Mesendoderm (in vitro differentiated cells): ENCODE measurements around the gene USP14. TPM values are rescaled to one million over a fixed set of nuclear protein-coding genes. Genes with fewer than 3 reads are reported as not detected.
A peak's percentile ranks its signal among the peaks of the same experiment; 100 is the strongest.
"Not testable (repeated sequence)": the region's sequence is repeated elsewhere in the genome, so short reads cannot be mapped to it uniquely, and the experiment has no call there.

ENCODE experiments used
- DNase-seq: peaks from one replicate; pipeline ENCODE4 v3.0.0; 2013
- H2AK5ac ChIP-seq: 2 replicates; pipeline ENCODE4 v1.6.1; 2013; ENCODE audit warnings: low read length, inconsistent platforms
- H2BK120ac ChIP-seq: 2 replicates; pipeline ENCODE4 v1.6.1; 2013; ENCODE audit warnings: low read depth, mild to moderate bottlenecking, low read length, moderate library complexity, mixed read lengths
- H2BK15ac ChIP-seq: replicated peaks from 2 replicates; pipeline ENCODE4 v1.6.1; 2013; ENCODE audit warnings: low read depth, mild to moderate bottlenecking, moderate library complexity
- H2BK5ac ChIP-seq: 2 replicates; pipeline ENCODE4 v1.6.1; 2013; ENCODE audit warnings: low read length, inconsistent platforms
- H3K18ac ChIP-seq: 2 replicates; pipeline ENCODE4 v1.6.1; 2013; ENCODE audit warnings: mild to moderate bottlenecking, low read length, mixed read lengths
- H3K23ac ChIP-seq: one replicate; pipeline ENCODE4 v1.6.1; 2013; ENCODE audit warnings: low read length
- H3K27ac ChIP-seq: 2 replicates; pipeline ENCODE4 v1.5.1; 2013; ENCODE audit warnings: low read depth, mild to moderate bottlenecking, inconsistent platforms, low read length, moderate library complexity
- H3K27me3 ChIP-seq: 2 replicates; pipeline ENCODE4 v1.6.1; 2013; ENCODE audit warnings: low read length, control low read depth, mild to moderate bottlenecking, inconsistent platforms; ENCODE audit not compliant: insufficient read depth, poor library complexity
- H3K36me3 ChIP-seq: 2 replicates; pipeline ENCODE4 v1.6.1; 2013; ENCODE audit warnings: low read length, inconsistent platforms; ENCODE audit not compliant: control insufficient read depth, insufficient read depth
- H3K4ac ChIP-seq: one replicate; pipeline ENCODE4 v1.6.1; 2013; ENCODE audit warnings: low read depth, mild to moderate bottlenecking, low read length, moderate library complexity
- H3K4me1 ChIP-seq: 2 replicates; pipeline ENCODE4 v1.6.1; 2013; ENCODE audit warnings: low read depth, low read length, inconsistent platforms; ENCODE audit not compliant: control insufficient read depth
- H3K4me2 ChIP-seq: 2 replicates; pipeline ENCODE4 v1.6.1; 2013; ENCODE audit warnings: low read length
- H3K4me3 ChIP-seq: 2 replicates; pipeline ENCODE4 v1.5.1; 2013; ENCODE audit warnings: mild to moderate bottlenecking, low read length
- H3K56ac ChIP-seq: one replicate; pipeline ENCODE4 v1.6.1; 2013; ENCODE audit warnings: low read length
- H3K79me1 ChIP-seq: 2 replicates; pipeline ENCODE4 v1.6.1; 2013; ENCODE audit warnings: low read length, inconsistent platforms
- H3K79me2 ChIP-seq: 2 replicates; pipeline ENCODE4 v1.6.1; 2013; ENCODE audit warnings: mild to moderate bottlenecking, low read length; ENCODE audit not compliant: control insufficient read depth, insufficient read depth
- H3K9ac ChIP-seq: 2 replicates; pipeline ENCODE4 v1.6.1; 2013; ENCODE audit warnings: low read length, inconsistent platforms
- H4K5ac ChIP-seq: one replicate; pipeline ENCODE4 v1.6.1; 2013; ENCODE audit warnings: low read length
- H4K8ac ChIP-seq: one replicate; pipeline ENCODE4 v1.6.1; 2013; ENCODE audit warnings: low read depth, mild to moderate bottlenecking, control low read depth, low read length, moderate library complexity
- WGBS: extraction: QIAGEN DNeasy Blood & Tissue Kit; methylation state at CpG from one replicate; pipeline ENCODE4 v1.1.7; 2013; ENCODE audit warnings: low lambda C conversion rate, missing lambda C conversion rate; ENCODE audit not compliant: insufficient coverage; ENCODE audit errors: extremely low coverage; 5-methylcytosine and 5-hydroxymethylcytosine counted together
- polyA plus RNA-seq, 2 experiments: library from polyadenylated mRNA; stranded (reverse); fragments of 200-250 nt; gene quantifications; one replicate each; pipeline ENCODE4 v1.2.3, GENCODE V29; 2013

The USP14 gene
- polyA plus RNA-seq (2013, experiment 1 of 2): 76.6 TPM
- 74.6 TPM for polyA plus RNA-seq (2013, experiment 2 of 2)

DNA sequence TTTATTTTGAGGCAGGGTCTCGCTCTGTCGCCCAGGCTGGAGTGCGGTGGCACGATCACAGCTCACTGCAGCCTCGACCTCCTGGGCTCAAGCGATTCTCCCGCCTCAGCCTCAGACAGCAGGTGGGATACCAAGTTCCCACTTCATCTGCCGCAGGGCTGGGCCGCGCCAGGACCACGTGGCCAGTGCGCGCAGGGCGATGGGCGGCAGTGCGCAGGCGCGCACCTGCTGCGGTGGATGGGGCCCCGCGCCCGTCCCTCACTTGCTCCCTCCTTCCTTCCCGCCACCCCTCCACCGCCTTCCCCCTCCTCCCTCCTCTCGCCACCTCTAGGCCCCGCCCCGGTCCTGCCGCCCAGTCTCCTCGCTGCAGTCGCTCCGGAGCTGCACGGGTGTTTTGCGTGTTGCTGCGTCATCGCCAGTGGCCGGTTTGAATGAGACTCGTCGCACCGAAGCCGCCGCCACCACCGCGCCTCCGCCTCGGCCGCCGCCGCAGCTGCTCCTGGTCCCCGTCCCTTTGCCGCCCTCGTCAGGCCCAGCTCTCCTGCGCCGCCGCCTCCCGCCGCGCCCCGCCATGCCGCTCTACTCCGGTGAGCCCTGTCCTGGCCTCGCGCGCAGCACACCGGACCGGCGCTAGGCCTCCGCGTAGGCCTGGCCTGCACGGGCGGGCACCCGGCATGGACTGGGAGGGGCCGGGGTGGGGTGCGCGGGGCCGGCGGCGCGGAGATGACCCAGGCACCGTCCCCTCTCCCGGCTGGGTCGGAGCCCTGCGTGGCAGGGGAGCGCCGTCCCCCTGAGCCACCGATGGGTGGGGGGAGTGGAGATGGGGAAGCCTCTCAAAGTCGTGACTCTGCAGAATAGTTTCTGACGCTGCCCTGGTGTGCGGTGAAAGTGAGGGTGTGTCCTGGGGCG lies at the start of gene USP14:
TSS of gene USP14 (plus strand) at position 430 of the 909 bp plus-strand sequence. CDS start at position 572, 142 bp downstream.
- Histone ChIP-seq H2BK15ac (no peak within 1 kb of the TSS), H3K79me2 (peaks cover 39% of the 10 kb centered on the region), H3K18ac (peak within 1 kb of the TSS; percentile 72), H3K27me3 (no peaks in the 10 kb centered on the region), H3K4me3 (peak within 1 kb of the TSS; percentile 86), H3K23ac (peak within 1 kb of the TSS; percentile 94), H2AK5ac (no peak within 1 kb of the TSS), H3K4me2 (peak within 1 kb of the TSS; percentile 92), H3K56ac (peak within 1 kb of the TSS; percentile 98), H2BK120ac (no peak within 1 kb of the TSS), H3K9ac (peak within 1 kb of the TSS; percentile 92), H2BK5ac (no peak within 1 kb of the TSS), H4K5ac (no peak within 1 kb of the TSS), H3K4ac (peak within 1 kb of the TSS; percentile 73), H3K79me1 (peaks cover 1% of the 10 kb centered on the region), H3K36me3 (no peaks in the 10 kb centered on the region), H4K8ac (no peak within 1 kb of the TSS), H3K27ac (peak within 1 kb of the TSS; percentile 4), H3K4me1 (no peaks in the 10 kb centered on the region)
- DNase-seq: peak; percentile 99
- no CpG with 5 or more reads among the region's 89 CpGs for WGBS

DNA sequence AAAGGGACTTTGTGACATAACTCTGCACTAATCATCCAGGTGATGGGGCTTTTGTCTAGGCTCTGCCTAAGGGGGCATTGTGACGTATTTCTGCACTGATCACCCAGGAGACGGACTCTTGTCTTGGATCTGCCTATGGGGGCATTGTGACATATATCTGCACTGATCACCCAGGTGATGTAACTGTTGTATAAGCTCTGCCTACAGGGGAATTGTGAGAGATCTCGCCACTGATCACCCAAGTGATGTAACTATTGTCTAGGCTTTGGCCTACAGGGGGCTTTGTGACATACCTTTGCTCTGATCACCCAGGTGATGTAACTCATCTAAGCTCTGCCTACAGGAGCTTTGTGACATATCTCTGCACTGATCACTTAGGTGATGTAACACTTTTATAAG lies 49.7 kb upstream of the USP14 start:
- DNase-seq, H2BK5ac ChIP-seq, H3K18ac ChIP-seq, H3K36me3 ChIP-seq, H3K23ac ChIP-seq, H3K4me1 ChIP-seq, H2AK5ac ChIP-seq, H3K4me2 ChIP-seq, H3K4ac ChIP-seq, H3K27ac ChIP-seq, H3K4me3 ChIP-seq, H2BK120ac ChIP-seq, H3K9ac ChIP-seq, H4K5ac ChIP-seq, H3K56ac ChIP-seq, H3K27me3 ChIP-seq, H4K8ac ChIP-seq, H3K79me2 ChIP-seq, H2BK15ac ChIP-seq, H3K79me1 ChIP-seq: not testable (repeated sequence)
- no CpG with 5 or more reads among the region's 3 CpGs for WGBS

DNA sequence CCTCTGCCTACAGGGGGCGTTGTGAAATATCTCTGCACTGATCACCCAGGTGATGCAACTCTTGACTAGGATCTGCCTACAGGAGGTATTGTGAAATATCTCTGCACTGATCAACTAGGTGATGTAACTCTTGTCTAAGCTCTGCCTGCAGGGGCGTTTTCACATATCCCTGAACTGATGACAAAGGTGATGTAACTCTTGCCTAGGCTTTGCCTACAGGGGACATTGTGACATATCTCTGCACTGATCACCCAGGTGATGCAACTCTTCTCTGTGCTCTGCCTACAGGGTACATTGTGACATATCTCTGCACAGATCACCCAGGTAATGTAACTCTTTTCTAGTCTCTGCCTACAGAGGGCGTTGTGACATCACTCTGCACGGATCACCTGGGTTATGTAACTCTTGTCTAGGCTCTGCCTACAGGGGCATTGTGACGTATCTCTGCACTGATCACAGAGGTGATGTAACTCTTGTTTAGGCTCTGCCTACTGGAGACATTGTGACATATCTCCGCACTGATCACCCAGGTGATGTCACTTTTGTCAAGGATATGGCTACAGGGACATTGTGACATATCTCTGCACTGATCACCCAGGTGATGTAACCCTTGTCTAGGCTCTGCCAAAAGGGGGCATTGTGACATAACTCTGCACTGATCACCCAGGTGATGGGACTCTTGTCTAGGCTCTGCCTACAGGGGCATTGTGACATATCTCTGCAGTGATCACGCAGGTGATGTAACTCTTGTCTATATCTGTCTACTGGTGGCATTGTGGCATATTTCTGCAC lies 49.0 kb upstream of the USP14 start:
- H3K79me2 ChIP-seq, H2BK120ac ChIP-seq, H3K23ac ChIP-seq, H3K4me1 ChIP-seq, H3K79me1 ChIP-seq, H4K5ac ChIP-seq, H4K8ac ChIP-seq, H3K18ac ChIP-seq, H2BK5ac ChIP-seq, H3K27ac ChIP-seq, H2BK15ac ChIP-seq, H3K27me3 ChIP-seq, H3K4me3 ChIP-seq, H2AK5ac ChIP-seq, H3K36me3 ChIP-seq, H3K56ac ChIP-seq, H3K9ac ChIP-seq, H3K4ac ChIP-seq, H3K4me2 ChIP-seq: not testable (repeated sequence)
- no CpG with 5 or more reads among the region's 7 CpGs for WGBS
- DNase-seq: peak; percentile 64

GRCh38 chr18:109922-110261 lies 48.5 kb upstream of the USP14 start:
- not testable (repeated sequence) for H2BK15ac ChIP-seq, H2AK5ac ChIP-seq, H4K8ac ChIP-seq, H3K36me3 ChIP-seq, H3K4me1 ChIP-seq, H3K27me3 ChIP-seq, H3K18ac ChIP-seq, H3K4me3 ChIP-seq, DNase-seq, H3K56ac ChIP-seq, H3K27ac ChIP-seq, H3K79me1 ChIP-seq, H3K4ac ChIP-seq, H3K23ac ChIP-seq, H3K4me2 ChIP-seq, H4K5ac ChIP-seq, H2BK5ac ChIP-seq, H3K79me2 ChIP-seq, H2BK120ac ChIP-seq, H3K9ac ChIP-seq
- WGBS: no CpG with 5 or more reads among the region's 5 CpGs

DNA sequence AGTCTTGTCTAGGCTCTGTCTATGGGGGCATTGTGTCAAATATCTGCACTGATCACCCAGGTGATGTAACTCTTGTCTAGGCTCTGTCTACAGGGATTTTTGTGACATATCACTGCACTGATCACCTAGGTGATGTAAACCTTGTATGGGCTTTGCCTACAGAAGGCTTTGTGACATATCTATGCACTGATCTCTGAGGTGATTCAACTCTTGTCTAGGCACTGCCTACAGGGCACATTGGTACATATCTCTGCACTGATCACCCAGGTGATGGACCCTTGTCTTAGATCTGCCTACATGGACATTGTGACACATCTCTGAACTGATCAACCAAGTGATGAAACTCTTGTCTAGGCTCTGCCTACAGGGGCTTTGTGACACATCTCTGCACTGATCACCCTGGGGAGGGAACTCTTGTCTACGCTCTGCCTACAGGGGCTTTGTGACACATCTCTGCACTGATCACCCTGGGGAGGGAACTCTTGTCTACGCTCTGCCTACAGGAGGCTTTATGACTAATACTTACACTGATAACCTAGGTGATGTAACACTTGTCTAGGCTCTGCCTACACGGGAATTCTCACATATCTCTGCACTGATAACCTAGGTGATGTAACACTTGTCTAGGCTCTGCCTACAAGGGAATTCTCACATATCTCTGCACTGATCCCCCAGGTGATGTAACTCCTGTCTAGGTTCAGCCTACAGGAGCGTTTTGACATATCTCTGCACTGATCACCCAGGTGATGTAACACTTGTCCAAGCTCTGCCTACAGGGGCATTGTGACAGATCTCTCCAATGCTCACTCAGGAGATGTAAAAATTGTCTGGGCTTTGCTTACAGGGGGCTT lies 47.8 kb upstream of the USP14 start:
- WGBS: no CpG with 5 or more reads among the region's 4 CpGs
- H3K4ac ChIP-seq, H3K79me1 ChIP-seq, H3K27ac ChIP-seq, H3K4me1 ChIP-seq, H3K4me3 ChIP-seq, H3K36me3 ChIP-seq, H3K9ac ChIP-seq, H3K4me2 ChIP-seq, H2AK5ac ChIP-seq, H3K18ac ChIP-seq, H4K8ac ChIP-seq, H2BK120ac ChIP-seq, H3K23ac ChIP-seq, H3K56ac ChIP-seq, H3K27me3 ChIP-seq, H2BK15ac ChIP-seq, H4K5ac ChIP-seq, H3K79me2 ChIP-seq, H2BK5ac ChIP-seq: not testable (repeated sequence)
- DNase-seq: peak; percentile 19
